K562 (cell line): Measurements from ENCODE around the gene PLEKHG4B. TPM values are rescaled to one million over a fixed set of nuclear protein-coding genes. Genes with fewer than 3 reads are reported as not detected.

ENCODE experiments used
- ATAC-seq: fragments of 200-7000 bp; cut with Tn5 transposase; 3 replicates; pipeline ENCODE4 v1.9.1; 2020; ENCODE audit warnings: moderate library complexity
- BruUV-seq: library from RNA; stranded (reverse); fragments of 400-500 nt; replicated peaks from 2 replicates; lab custom pipeline; 2021; lab: Mats Ljungman, UMichigan
- CTCF ChIA-PET: fragments of 300-600 bp; formaldehyde crosslinking; extraction: SDS; loops from one replicate; lab custom pipeline; 2021; ENCODE audit warnings: low intra/inter-chr PET ratio; lab: Yijun Ruan, JAX
- POLR2A ChIA-PET: fragments of 300-600, 350-650 bp; sonication (Branson Sonifier 250); formaldehyde crosslinking; extraction: SDS; loops from one replicate; lab custom pipeline; 2021; ENCODE audit warnings: antibody characterized with exemption, inconsistent platforms; lab: Yijun Ruan, JAX
- DNase-seq, 4 experiments: peaks; one replicate each; pipeline versions ENCODE4 v3.0.0 to v3.0.0-alpha.2; 2011 to 2018; ENCODE audit warnings: low spot score in 3 of 4, mixed read lengths in 3 of 4; ENCODE audit errors: extremely low read depth in 1 of 4
- FAIRE-seq: peaks from 2 replicates; lab custom pipeline; 2011; peaks lifted over from hg19 to GRCh38; lab: Jason Lieb, UNC
- H2AFZ ChIP-seq: 2 replicates; pipeline ENCODE4 v1.6.0; 2011; ENCODE audit warnings: low read depth, low read length, control low read depth, inconsistent platforms
- H3K27ac ChIP-seq: fragments of 200-600 bp; 3 replicates; pipeline ENCODE4 v1.8.0; 2011; ENCODE audit warnings: low read depth, mild to moderate bottlenecking, control low read depth, inconsistent platforms, low read length, moderate library complexity, mixed read lengths; ENCODE audit errors: extremely low read depth
- H3K27me3 ChIP-seq, 2 experiments: fragments of 300-600 bp in 1 of 2; 2 replicates in 1 of 2; 3 replicates in 1 of 2; pipeline versions ENCODE4 v1.6.0 to v1.8.0; 2011; ENCODE audit warnings: inconsistent platforms in 2 of 2, low read length in 2 of 2, mild to moderate bottlenecking in 1 of 2, mixed read lengths in 1 of 2, moderate library complexity in 1 of 2; ENCODE audit not compliant: control insufficient read depth in 2 of 2, insufficient read depth in 2 of 2
- H3K36me3 ChIP-seq: fragments of 300-600 bp; 3 replicates; pipeline ENCODE4 v1.8.0; 2011; ENCODE audit warnings: mild to moderate bottlenecking, low read length, inconsistent platforms; ENCODE audit not compliant: control insufficient read depth, insufficient read depth
- H3K4me1 ChIP-seq, 2 experiments: fragments of 200-600 bp in 1 of 2; replicated peaks in 1 of 2; 2 replicates in 1 of 2; 3 replicates in 1 of 2; pipeline versions ENCODE4 v1.5.1 to v1.8.0; 2011; ENCODE audit warnings: inconsistent platforms in 2 of 2, low read length in 2 of 2, mild to moderate bottlenecking in 1 of 2, mixed read lengths in 1 of 2, moderate library complexity in 1 of 2; ENCODE audit not compliant: control insufficient read depth in 2 of 2, insufficient read depth in 2 of 2
- H3K4me2 ChIP-seq: 2 replicates; pipeline ENCODE4 v1.6.1; 2011; ENCODE audit warnings: low read length, control low read depth, inconsistent platforms, mixed read lengths; ENCODE audit not compliant: insufficient read depth
- H3K4me3 ChIP-seq: fragments of 200-600 bp; sonication (generic), shearing (Covaris generic); 2 replicates; pipeline ENCODE4 v1.5.1; 2016; ENCODE audit warnings: control low read depth, inconsistent platforms
- H3K79me2 ChIP-seq: fragments of 200-600 bp; 3 replicates; pipeline ENCODE4 v1.8.0; 2011; ENCODE audit warnings: low read length, inconsistent platforms; ENCODE audit not compliant: control insufficient read depth, insufficient read depth
- H3K9ac ChIP-seq, 2 experiments: 2 replicates each; pipeline versions ENCODE4 v1.6.0 to v1.6.1; 2011; ENCODE audit warnings: low read depth in 2 of 2, low read length in 2 of 2, control low read depth in 1 of 2, inconsistent platforms in 1 of 2, mild to moderate bottlenecking in 1 of 2, mixed read lengths in 1 of 2; ENCODE audit not compliant: insufficient read depth in 1 of 2
- H3K9me1 ChIP-seq: one replicate; pipeline ENCODE4 v1.6.0; 2011; ENCODE audit warnings: inconsistent platforms, mild to moderate bottlenecking, low read length, moderate library complexity; ENCODE audit not compliant: control insufficient read depth, insufficient read depth
- H3K9me3 ChIP-seq: replicated peaks from 2 replicates; pipeline ENCODE4 v1.5.1; 2011; ENCODE audit warnings: low read depth, low read length, inconsistent platforms; ENCODE audit not compliant: control insufficient read depth, insufficient read depth
- H4K20me1 ChIP-seq: replicated peaks from 2 replicates; pipeline ENCODE4 v1.6.1; 2011; ENCODE audit warnings: low read length, inconsistent platforms, mixed read lengths; ENCODE audit not compliant: control insufficient read depth, insufficient read depth
- ELF1 ChIP-seq: fragments of 200-800 bp; sonication (Bioruptor generic); IDR thresholded peaks from 2 replicates; pipeline ENCODE4 v1.6.1; 2016; ENCODE audit warnings: missing genetic modification characterization, missing compliant biosample characterization
- KLF6 ChIP-seq: fragments of 250-450 bp; sonication (Bioruptor Pico); IDR thresholded peaks from 2 replicates; pipeline ENCODE4 v1.4.0; 2020; ENCODE audit warnings: mild to moderate bottlenecking, moderate library complexity, borderline replicate concordance
- RBM22 ChIP-seq: fragments of 200-400 bp; formaldehyde crosslinking; IDR thresholded peaks from 2 replicates; pipeline ENCODE4 v1.6.1; 2018; ENCODE audit warnings: low read length, low read depth; ENCODE audit not compliant: poor library complexity, severe bottlenecking
- SMAD1 ChIP-seq: fragments of 150-350 bp; IDR thresholded peaks from 2 replicates; pipeline ENCODE4 v1.6.1; 2014; ENCODE audit warnings: low read length, low read depth; ENCODE audit not compliant: partially characterized antibody
- ZKSCAN3 ChIP-seq: fragments of 250-450 bp; sonication (Bioruptor Pico); IDR thresholded peaks from 2 replicates; pipeline ENCODE4 v1.4.0; 2020
- ZNF507 ChIP-seq: conservative IDR thresholded peaks from 2 replicates; pipeline ENCODE4 v1.6.1; 2017; ENCODE audit warnings: missing genetic modification characterization, missing compliant biosample characterization
- WGBS: fragments of 100-300 bp; shearing (Covaris generic); methylation state at CpG from one replicate; pipeline ENCODE4 v1.1.6; 2016; ENCODE audit warnings: low coverage, mixed read lengths; ENCODE audit not compliant: insufficient coverage; ENCODE audit errors: missing lambda C conversion rate; 5-methylcytosine and 5-hydroxymethylcytosine counted together
- in situ Hi-C: fragments of 300-500 bp; cut with MboI; formaldehyde crosslinking; loops from 4 replicates; pipeline ENCODE4 v1.15.0; 2018; ENCODE audit warnings: inconsistent platforms, mixed read lengths
- intact Hi-C: fragments of 100-400 bp; cut with micrococcal nuclease; formaldehyde crosslinking; loops from 2 replicates; pipeline ENCODE4 v1.14.2; 2022
- polyA plus RNA-seq, 8 experiments: library from polyadenylated mRNA; depleted of rRNA in 4 of 8; stranded (reverse) in 5 of 8; unstranded in 3 of 8; fragments of >200 nt; fragmentation: Nextera tagmentation in 2 of 8; fragmentation: Illumina TruSeq in 1 of 8; extraction: Ambion mirVana in 2 of 8; extraction: Trizol in 1 of 8; gene quantifications; 2 replicates each; pipeline versions ENCODE4 v1.2.1 to v1.2.3, GENCODE V29; 2011 to 2014; ENCODE audit warnings: inconsistent platforms in 1 of 8, missing spikeins in 1 of 8
- total RNA-seq, 7 experiments: library from RNA; depleted of rRNA in 6 of 7; stranded (reverse); fragments of >200 nt in 6 of 7; fragmentation: Illumina TruSeq in 2 of 7; extraction: Trizol in 2 of 7; gene quantifications; 2 replicates each; pipeline versions ENCODE4 v1.2.1 to v1.2.3, GENCODE V29; 2011 to 2021; ENCODE audit warnings: low replicate concordance in 1 of 7
- TF ChIP-seq, protein P1 (sequence below): fragments of 250-450 bp; sonication (Bioruptor Pico); IDR thresholded peaks from 2 replicates; pipeline ENCODE4 v1.4.0; 2020
- TF ChIP-seq, protein P2 (sequence below): fragments of 450-650 bp; formaldehyde crosslinking; conservative IDR thresholded peaks from 2 replicates; pipeline ENCODE4 v1.4.0; 2022; ENCODE audit warnings: mild to moderate bottlenecking, missing genetic modification characterization
- TF ChIP-seq, protein P3 (sequence below): fragments of 450-650 bp; formaldehyde crosslinking; IDR thresholded peaks from 2 replicates; pipeline ENCODE4 v1.4.0; 2022; ENCODE audit warnings: missing genetic modification characterization
- TF ChIP-seq, protein P4 (sequence below): fragments of 450-650 bp; formaldehyde crosslinking; IDR thresholded peaks from 2 replicates; pipeline ENCODE4 v1.4.0; 2022; ENCODE audit warnings: missing genetic modification characterization
- TF ChIP-seq, protein P5 (sequence below): fragments of 450-650 bp; IDR thresholded peaks from 2 replicates; pipeline ENCODE4 v1.6.1; 2018; ENCODE audit not compliant: partially characterized antibody
- TF ChIP-seq, protein P6 (sequence below): fragments of 250-450 bp; sonication (Bioruptor Pico); IDR thresholded peaks from 2 replicates; pipeline ENCODE4 v1.8.0; 2022; ENCODE audit warnings: moderate library complexity, mild to moderate bottlenecking, inconsistent platforms

The PLEKHG4B gene
- total and polyA plus RNA-seq, 9 of the 15 experiments (the other 6 are each of a cell fraction or from before 2014, with no cell fraction given) = 0.02 TPM; not detected in 8

DNA sequence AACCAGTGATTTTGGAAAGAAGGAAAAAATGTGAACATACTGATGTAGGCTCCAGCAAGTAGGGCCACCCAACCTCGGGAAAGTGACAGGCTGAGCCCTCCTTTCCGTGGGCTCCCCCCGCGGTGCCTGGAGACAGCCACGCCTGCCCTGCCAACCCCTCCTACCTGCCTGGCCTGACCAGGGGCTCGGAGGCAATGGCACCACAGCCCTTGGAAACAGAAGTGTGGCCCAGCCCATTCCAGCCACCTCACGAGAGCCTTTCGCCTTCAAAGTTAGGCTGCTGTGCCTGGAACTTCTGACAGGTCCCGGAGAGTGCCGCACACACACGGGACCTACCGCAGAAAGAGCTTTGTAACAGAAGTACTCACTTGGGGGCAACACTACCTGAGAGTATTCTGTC is 49.8 kb downstream of the PLEKHG4B start:
- no peak for FAIRE-seq
- no TSS peak for BruUV-seq
- no peaks in the 10 kb centered on the region for H4K20me1 ChIP-seq
- H3K4me1 ChIP-seq = peaks cover 0 to 13% of the 10 kb centered on the region in 2 experiments; a peak in 1 of 5 replicates
- no peaks in the 10 kb centered on the region; the same call in 1 of the 2 replicates for H3K9me3 ChIP-seq
- H3K36me3 ChIP-seq = no peaks in the 10 kb centered on the region
- CTCF ChIA-PET = no interaction called here
- H3K27ac ChIP-seq = no peak overlapping the region
- H3K9ac ChIP-seq = no peak overlapping the region
- ATAC-seq = no peak
- H2AFZ ChIP-seq = no peak overlapping the region
- WGBS = 12% methylated on average over 12 of the region's 12 CpGs
- DNase-seq = no peak
- in situ Hi-C loops (no loop called here), intact Hi-C loops (no loop called here)
- no peaks in the 10 kb centered on the region for H3K9me1 ChIP-seq
- H3K79me2 ChIP-seq = no peaks in the 10 kb centered on the region
- H3K4me3 ChIP-seq = no peak overlapping the region
- no peak overlapping the region for H3K4me2 ChIP-seq
- peaks cover 23 to 54% of the 10 kb centered on the region in 2 experiments; a peak in 4 of 5 replicates for H3K27me3 ChIP-seq
- POLR2A ChIA-PET = no interaction called here
- TF ChIP-seq, protein P1, sequence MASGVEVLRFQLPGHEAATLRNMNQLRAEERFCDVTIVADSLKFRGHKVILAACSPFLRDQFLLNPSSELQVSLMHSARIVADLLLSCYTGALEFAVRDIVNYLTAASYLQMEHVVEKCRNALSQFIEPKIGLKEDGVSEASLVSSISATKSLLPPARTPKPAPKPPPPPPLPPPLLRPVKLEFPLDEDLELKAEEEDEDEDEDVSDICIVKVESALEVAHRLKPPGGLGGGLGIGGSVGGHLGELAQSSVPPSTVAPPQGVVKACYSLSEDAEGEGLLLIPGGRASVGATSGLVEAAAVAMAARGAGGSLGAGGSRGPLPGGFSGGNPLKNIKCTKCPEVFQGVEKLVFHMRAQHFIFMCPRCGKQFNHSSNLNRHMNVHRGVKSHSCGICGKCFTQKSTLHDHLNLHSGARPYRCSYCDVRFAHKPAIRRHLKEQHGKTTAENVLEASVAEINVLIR (CRISPR knock-in tag) = no peak
- TF ChIP-seq, protein P2, sequence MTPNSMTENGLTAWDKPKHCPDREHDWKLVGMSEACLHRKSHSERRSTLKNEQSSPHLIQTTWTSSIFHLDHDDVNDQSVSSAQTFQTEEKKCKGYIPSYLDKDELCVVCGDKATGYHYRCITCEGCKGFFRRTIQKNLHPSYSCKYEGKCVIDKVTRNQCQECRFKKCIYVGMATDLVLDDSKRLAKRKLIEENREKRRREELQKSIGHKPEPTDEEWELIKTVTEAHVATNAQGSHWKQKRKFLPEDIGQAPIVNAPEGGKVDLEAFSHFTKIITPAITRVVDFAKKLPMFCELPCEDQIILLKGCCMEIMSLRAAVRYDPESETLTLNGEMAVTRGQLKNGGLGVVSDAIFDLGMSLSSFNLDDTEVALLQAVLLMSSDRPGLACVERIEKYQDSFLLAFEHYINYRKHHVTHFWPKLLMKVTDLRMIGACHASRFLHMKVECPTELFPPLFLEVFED (CRISPR knock-in tag) = no peak
- TF ChIP-seq, protein P3, sequence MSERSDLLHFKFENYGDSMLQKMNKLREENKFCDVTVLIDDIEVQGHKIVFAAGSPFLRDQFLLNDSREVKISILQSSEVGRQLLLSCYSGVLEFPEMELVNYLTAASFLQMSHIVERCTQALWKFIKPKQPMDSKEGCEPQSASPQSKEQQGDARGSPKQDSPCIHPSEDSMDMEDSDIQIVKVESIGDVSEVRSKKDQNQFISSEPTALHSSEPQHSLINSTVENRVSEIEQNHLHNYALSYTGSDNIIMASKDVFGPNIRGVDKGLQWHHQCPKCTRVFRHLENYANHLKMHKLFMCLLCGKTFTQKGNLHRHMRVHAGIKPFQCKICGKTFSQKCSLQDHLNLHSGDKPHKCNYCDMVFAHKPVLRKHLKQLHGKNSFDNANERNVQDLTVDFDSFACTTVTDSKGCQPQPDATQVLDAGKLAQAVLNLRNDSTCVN (CRISPR knock-in tag) = no peak
- no peak for TF ChIP-seq SMAD1
- TF ChIP-seq ZNF507 (tag) = no peak
- TF ChIP-seq KLF6 = no peak
- TF ChIP-seq ZKSCAN3 (CRISPR knock-in tag) = no peak
- TF ChIP-seq, protein P4, sequence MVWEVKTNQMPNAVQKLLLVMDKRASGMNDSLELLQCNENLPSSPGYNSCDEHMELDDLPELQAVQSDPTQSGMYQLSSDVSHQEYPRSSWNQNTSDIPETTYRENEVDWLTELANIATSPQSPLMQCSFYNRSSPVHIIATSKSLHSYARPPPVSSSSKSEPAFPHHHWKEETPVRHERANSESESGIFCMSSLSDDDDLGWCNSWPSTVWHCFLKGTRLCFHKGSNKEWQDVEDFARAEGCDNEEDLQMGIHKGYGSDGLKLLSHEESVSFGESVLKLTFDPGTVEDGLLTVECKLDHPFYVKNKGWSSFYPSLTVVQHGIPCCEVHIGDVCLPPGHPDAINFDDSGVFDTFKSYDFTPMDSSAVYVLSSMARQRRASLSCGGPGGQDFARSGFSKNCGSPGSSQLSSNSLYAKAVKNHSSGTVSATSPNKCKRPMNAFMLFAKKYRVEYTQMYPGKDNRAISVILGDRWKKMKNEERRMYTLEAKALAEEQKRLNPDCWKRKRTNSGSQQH (CRISPR knock-in tag) = no peak
- no peak for TF ChIP-seq RBM22
- TF ChIP-seq, protein P5, sequence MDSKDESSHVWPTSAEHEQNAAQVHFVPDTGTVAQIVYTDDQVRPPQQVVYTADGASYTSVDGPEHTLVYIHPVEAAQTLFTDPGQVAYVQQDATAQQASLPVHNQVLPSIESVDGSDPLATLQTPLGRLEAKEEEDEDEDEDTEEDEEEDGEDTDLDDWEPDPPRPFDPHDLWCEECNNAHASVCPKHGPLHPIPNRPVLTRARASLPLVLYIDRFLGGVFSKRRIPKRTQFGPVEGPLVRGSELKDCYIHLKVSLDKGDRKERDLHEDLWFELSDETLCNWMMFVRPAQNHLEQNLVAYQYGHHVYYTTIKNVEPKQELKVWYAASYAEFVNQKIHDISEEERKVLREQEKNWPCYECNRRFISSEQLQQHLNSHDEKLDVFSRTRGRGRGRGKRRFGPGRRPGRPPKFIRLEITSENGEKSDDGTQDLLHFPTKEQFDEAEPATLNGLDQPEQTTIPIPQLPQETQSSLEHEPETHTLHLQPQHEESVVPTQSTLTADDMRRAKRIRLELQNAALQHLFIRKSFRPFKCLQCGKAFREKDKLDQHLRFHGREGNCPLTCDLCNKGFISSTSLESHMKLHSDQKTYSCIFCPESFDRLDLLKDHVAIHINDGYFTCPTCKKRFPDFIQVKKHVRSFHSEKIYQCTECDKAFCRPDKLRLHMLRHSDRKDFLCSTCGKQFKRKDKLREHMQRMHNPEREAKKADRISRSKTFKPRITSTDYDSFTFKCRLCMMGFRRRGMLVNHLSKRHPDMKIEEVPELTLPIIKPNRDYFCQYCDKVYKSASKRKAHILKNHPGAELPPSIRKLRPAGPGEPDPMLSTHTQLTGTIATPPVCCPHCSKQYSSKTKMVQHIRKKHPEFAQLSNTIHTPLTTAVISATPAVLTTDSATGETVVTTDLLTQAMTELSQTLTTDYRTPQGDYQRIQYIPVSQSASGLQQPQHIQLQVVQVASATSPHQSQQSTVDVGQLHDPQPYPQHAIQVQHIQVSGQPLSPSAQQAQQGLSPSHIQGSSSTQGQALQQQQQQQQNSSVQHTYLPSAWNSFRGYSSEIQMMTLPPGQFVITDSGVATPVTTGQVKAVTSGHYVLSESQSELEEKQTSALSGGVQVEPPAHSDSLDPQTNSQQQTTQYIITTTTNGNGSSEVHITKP = no peak
- TF ChIP-seq, protein P6, sequence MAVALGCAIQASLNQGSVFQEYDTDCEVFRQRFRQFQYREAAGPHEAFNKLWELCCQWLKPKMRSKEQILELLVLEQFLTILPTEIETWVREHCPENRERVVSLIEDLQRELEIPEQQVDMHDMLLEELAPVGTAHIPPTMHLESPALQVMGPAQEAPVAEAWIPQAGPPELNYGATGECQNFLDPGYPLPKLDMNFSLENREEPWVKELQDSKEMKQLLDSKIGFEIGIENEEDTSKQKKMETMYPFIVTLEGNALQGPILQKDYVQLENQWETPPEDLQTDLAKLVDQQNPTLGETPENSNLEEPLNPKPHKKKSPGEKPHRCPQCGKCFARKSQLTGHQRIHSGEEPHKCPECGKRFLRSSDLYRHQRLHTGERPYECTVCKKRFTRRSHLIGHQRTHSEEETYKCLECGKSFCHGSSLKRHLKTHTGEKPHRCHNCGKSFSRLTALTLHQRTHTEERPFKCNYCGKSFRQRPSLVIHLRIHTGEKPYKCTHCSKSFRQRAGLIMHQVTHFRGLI (CRISPR knock-in tag) = no peak
- no peak for TF ChIP-seq ELF1 (tag)
